CD14-positive monocyte (primary cell): ENCODE measurements around the gene CEP85L. TPM values are rescaled to one million over a fixed set of nuclear protein-coding genes. Genes with fewer than 3 reads are reported as not detected.

Source experiments
- DNase-seq, 3 donors: peaks; one replicate each; pipeline ENCODE4 v3.0.0-alpha.2; 2011 to 2022
- H2AFZ ChIP-seq: 2 replicates; pipeline ENCODE4 v1.6.0; 2012; ENCODE audit warnings: mild to moderate bottlenecking, low read depth, low read length, inconsistent platforms; ENCODE audit not compliant: insufficient read depth, poor library complexity, severe bottlenecking
- H3K27ac ChIP-seq, 2 donors: 1 replicate in 1 of 2; 2 replicates in 1 of 2; pipeline ENCODE4 v1.5.1; 2012 to 2013; ENCODE audit warnings: low read length in 2 of 2, control low read depth in 1 of 2, inconsistent platforms in 1 of 2, low read depth in 1 of 2, mild to moderate bottlenecking in 1 of 2
- H3K27me3 ChIP-seq, 2 donors: one replicate each; pipeline versions ENCODE4 v1.6.0 to v1.6.1; 2011 to 2013; ENCODE audit warnings: low read length in 2 of 2; ENCODE audit not compliant: control insufficient read depth in 2 of 2, insufficient read depth in 2 of 2
- H3K36me3 ChIP-seq, 2 donors: replicated peaks in 1 of 2; 1 replicate in 1 of 2; 2 replicates in 1 of 2; pipeline versions ENCODE4 v1.5.1 to v1.6.1; 2012 to 2013; ENCODE audit warnings: low read length in 2 of 2, control low read depth in 1 of 2, inconsistent platforms in 1 of 2, mild to moderate bottlenecking in 1 of 2; ENCODE audit not compliant: insufficient read depth in 2 of 2, control insufficient read depth in 1 of 2
- H3K4me1 ChIP-seq, 2 donors: 1 replicate in 1 of 2; 2 replicates in 1 of 2; pipeline versions ENCODE4 v1.5.1 to v1.6.1; 2012 to 2013; ENCODE audit warnings: low read length in 2 of 2, control low read depth in 1 of 2, inconsistent platforms in 1 of 2, mild to moderate bottlenecking in 1 of 2, moderate library complexity in 1 of 2; ENCODE audit not compliant: insufficient read depth in 2 of 2, control insufficient read depth in 1 of 2
- H3K4me2 ChIP-seq: replicated peaks from 2 replicates; pipeline ENCODE3; 2012; ENCODE audit warnings: low read length, moderate library complexity, mild to moderate bottlenecking; ENCODE audit not compliant: poor library complexity, severe bottlenecking; ENCODE audit errors: extremely low read depth
- H3K4me3 ChIP-seq, 3 experiments: fragments of 200-600 bp in 1 of 3; sonication (generic) in 1 of 3; replicated peaks in 1 of 3; 1 replicate in 2 of 3; 2 replicates in 1 of 3; pipeline ENCODE4 v1.5.1; 2011 to 2013; ENCODE audit warnings: low read length in 3 of 3, mild to moderate bottlenecking in 3 of 3, control low read depth in 2 of 3, low read depth in 2 of 3, inconsistent platforms in 1 of 3, moderate library complexity in 1 of 3
- H3K79me2 ChIP-seq: 2 replicates; pipeline ENCODE4 v1.6.0; 2012; ENCODE audit warnings: mild to moderate bottlenecking, control low read depth, inconsistent platforms, low read length, moderate library complexity; ENCODE audit not compliant: insufficient read depth
- H3K9ac ChIP-seq: 2 replicates; pipeline ENCODE4 v1.6.0; 2017; ENCODE audit warnings: low read length, mild to moderate bottlenecking; ENCODE audit not compliant: insufficient read depth, poor library complexity, severe bottlenecking
- H3K9me3 ChIP-seq, 2 donors: replicated peaks in 1 of 2; 1 replicate in 1 of 2; 2 replicates in 1 of 2; pipeline versions ENCODE4 v1.5.1 to v1.6.1; 2012 to 2013; ENCODE audit warnings: low read length in 2 of 2, control low read depth in 1 of 2; ENCODE audit not compliant: control insufficient read depth in 1 of 2, insufficient read depth in 1 of 2
- H4K20me1 ChIP-seq: 2 replicates; pipeline ENCODE4 v1.6.0; 2012; ENCODE audit warnings: mild to moderate bottlenecking, low read length, control low read depth, moderate library complexity; ENCODE audit not compliant: insufficient read depth
- H3K27ac Mint-ChIP-seq, 7 donors: one replicate each; pipeline ENCODE4 v1.8.0; 2020; ENCODE audit warnings: mild to moderate bottlenecking in 7 of 7, mixed read lengths in 7 of 7, moderate library complexity in 6 of 7, inconsistent platforms in 2 of 7
- H3K27me3 Mint-ChIP-seq, 3 donors: one replicate each; pipeline ENCODE4 v1.8.0; 2021 to 2022; ENCODE audit warnings: low read depth in 3 of 3, mild to moderate bottlenecking in 3 of 3, mixed read lengths in 3 of 3, moderate library complexity in 3 of 3, inconsistent platforms in 1 of 3
- H3K36me3 Mint-ChIP-seq, 2 donors: one replicate each; pipeline ENCODE4 v1.8.0; 2020; ENCODE audit warnings: mixed read lengths in 2 of 2, inconsistent platforms in 1 of 2, mild to moderate bottlenecking in 1 of 2
- H3K4me1 Mint-ChIP-seq: one replicate; pipeline ENCODE4 v1.8.0; 2020; ENCODE audit warnings: mild to moderate bottlenecking, mixed read lengths
- H3K4me3 Mint-ChIP-seq, 2 donors: one replicate each; pipeline ENCODE4 v1.8.0; 2020; ENCODE audit warnings: mild to moderate bottlenecking in 2 of 2, mixed read lengths in 2 of 2, moderate library complexity in 1 of 2
- H3K9me3 Mint-ChIP-seq, 7 donors: one replicate each; pipeline ENCODE4 v1.8.0; 2020 to 2022; ENCODE audit warnings: mixed read lengths in 7 of 7, mild to moderate bottlenecking in 6 of 7, moderate library complexity in 6 of 7, inconsistent platforms in 2 of 7
- CTCF ChIP-seq: fragments of 200-600 bp; IDR thresholded peaks from one replicate; pipeline ENCODE4 v1.8.0; 2022; ENCODE audit warnings: antibody characterized with exemption, mild to moderate bottlenecking
- WGBS: methylation state at CpG from one replicate; pipeline ENCODE4 v1.1.5; 2013; ENCODE audit warnings: missing lambda C conversion rate; ENCODE audit not compliant: insufficient coverage; 5-methylcytosine and 5-hydroxymethylcytosine counted together
- intact Hi-C, 2 donors: fragments of 100-400 bp; cut with micrococcal nuclease; formaldehyde crosslinking; loops; one replicate each; pipeline versions ENCODE4 v1.15.0 to v1.15.1; 2023
- polyA plus RNA-seq, 3 donors: library from polyadenylated mRNA; depleted of rRNA in 1 of 3; unstranded in 2 of 3; stranded (reverse) in 1 of 3; fragments of 300-500 nt in 2 of 3; fragments of >200 nt in 1 of 3; fragmentation: Illumina TruSeq in 2 of 3; gene quantifications; 1 replicate in 2 of 3; 2 replicates in 1 of 3; pipeline ENCODE4 v1.2.3, GENCODE V29; 2012 to 2021

CEP85L gene
- polyA plus RNA-seq, 3 donors: 14.9 to 38.3 (median 19.6) TPM

- no peak overlapping the region for H3K4me3 Mint-ChIP-seq
- H3K27me3 Mint-ChIP-seq: peaks cover 0 to 1% (median 0%) of the 10 kb centered on the region in 3 donors
- Histone ChIP-seq H3K36me3 (peaks cover 7 to 24% of the 10 kb centered on the region in 2 donors), H3K4me1 (no peaks in the 10 kb centered on the region), H4K20me1 (peaks cover 100% of the 10 kb centered on the region), H2AFZ (no peak overlapping the region), H3K9ac (no peak overlapping the region), H3K79me2 (peaks cover 62% of the 10 kb centered on the region), H3K27ac (no peak overlapping the region), H3K4me3 (no peak overlapping the region), H3K9me3 (peaks cover 0 to 12% of the 10 kb centered on the region in 2 donors), H3K27me3 (no peaks in the 10 kb centered on the region), H3K4me2 (no peak overlapping the region)
- H3K36me3 Mint-ChIP-seq: peaks cover 44 to 46% of the 10 kb centered on the region in 2 donors
- H3K4me1 Mint-ChIP-seq: peaks cover 9% of the 10 kb centered on the region
- intact Hi-C loops: no loop called here
- H3K9me3 Mint-ChIP-seq: peaks cover 8 to 18% (median 10%) of the 10 kb centered on the region in 7 donors
- no peak overlapping the region for H3K27ac Mint-ChIP-seq
- WGBS: 100% methylated on average over 1 of the region's 4 CpGs
- no peak for DNase-seq
- no peak for TF ChIP-seq CTCF
Measured at GRCh38 chr6:118625833-118626232, 25.6 kb downstream of the CEP85L start.

DNA sequence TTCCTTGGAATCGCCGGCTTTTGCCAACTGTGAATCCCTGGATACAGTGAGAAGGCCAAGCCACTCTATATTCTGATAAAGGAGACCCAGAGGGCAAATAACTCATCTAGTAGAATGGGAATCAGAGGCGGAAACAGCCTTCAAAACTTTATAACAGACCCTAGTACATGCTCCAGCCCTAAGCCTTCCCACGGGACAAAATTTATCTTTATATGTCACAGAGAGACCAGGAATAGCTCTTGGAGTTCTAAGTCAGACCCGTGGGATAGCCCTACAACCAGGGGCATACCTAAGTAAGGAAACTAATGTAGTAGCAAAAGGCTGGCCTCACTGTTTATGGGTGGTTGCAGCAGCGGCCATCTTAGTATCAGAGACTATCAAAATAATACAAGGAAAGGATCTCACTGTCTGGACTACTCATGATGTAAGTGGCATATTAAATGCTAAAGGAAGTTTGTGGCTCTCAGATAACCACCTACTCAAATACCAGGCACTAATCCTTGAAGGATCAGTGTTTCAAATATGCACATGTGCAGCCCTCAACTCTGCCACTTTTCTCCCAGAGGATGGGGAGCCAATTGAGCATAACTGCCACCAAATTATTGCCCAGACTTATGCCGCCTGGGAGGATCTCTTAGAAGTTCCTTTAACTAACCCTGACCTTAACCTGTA, 29.5 kb downstream of the CEP85L start:
- Histone ChIP-seq H3K9ac (no peak overlapping the region), H3K36me3 (peaks cover 0 to 5% of the 10 kb centered on the region in 2 donors), H3K9me3 (peaks cover 0 to 12% of the 10 kb centered on the region in 2 donors), H3K27me3 (no peaks in the 10 kb centered on the region), H3K27ac (no peak overlapping the region), H3K4me1 (no peaks in the 10 kb centered on the region), H2AFZ (no peak overlapping the region), H3K4me2 (no peak overlapping the region), H4K20me1 (peaks cover 100% of the 10 kb centered on the region), H3K79me2 (peaks cover 67% of the 10 kb centered on the region), H3K4me3 (no peak overlapping the region)
- intact Hi-C loops: no loop called here
- no peak for TF ChIP-seq CTCF
- Mint-ChIP-seq H3K4me3 (no peak overlapping the region), H3K9me3 (peaks cover 4 to 14% (median 8%) of the 10 kb centered on the region in 7 donors), H3K36me3 (peaks cover 15 to 16% of the 10 kb centered on the region in 2 donors), H3K27me3 (no peaks in the 10 kb centered on the region), H3K27ac (peak overlapping the region in 2 of 7 donors; percentile 46 to 57), H3K4me1 (peaks cover 16% of the 10 kb centered on the region)
- DNase-seq: no peak
- 97% methylated on average over 4 of the region's 7 CpGs for WGBS
